ENCODE data around the gene DCTN2.

- TF ChIP-seq POLR2A (IDR thresholded peaks at IDR 0.05) (no peak), CTCF (IDR thresholded peaks at IDR 0.05) (no peak)
Measured at GRCh38 chr12:57554897-57555296, 7.9 kb upstream of the DCTN2 start.

Measured in testis (tissue), 2 donors.